H9 (cell line): ENCODE data around the gene DNMT3B. TPM values are rescaled to one million over a fixed set of nuclear protein-coding genes. Genes with fewer than 3 reads are reported as not detected.
A peak's percentile ranks its signal among the peaks of the same experiment; 100 is the strongest.

Source experiments
- DNase-seq: peaks from one replicate; pipeline ENCODE4 v3.0.0-alpha.2; 2017
- H2AFZ ChIP-seq: one replicate; pipeline ENCODE4 v1.6.1; 2013; ENCODE audit warnings: mild to moderate bottlenecking, low read length, control low read depth, moderate library complexity
- H2AK5ac ChIP-seq: 2 replicates; pipeline ENCODE4 v1.6.1; 2013; ENCODE audit warnings: low read length, control low read depth, mixed read lengths; ENCODE audit not compliant: insufficient read length
- H2BK120ac ChIP-seq: one replicate; pipeline ENCODE4 v1.6.1; 2013; ENCODE audit warnings: low read depth, mild to moderate bottlenecking, low read length, control low read depth, inconsistent platforms; ENCODE audit not compliant: poor library complexity, severe bottlenecking
- H2BK12ac ChIP-seq: 2 replicates; pipeline ENCODE4 v1.6.1; 2013; ENCODE audit warnings: low read length, control low read depth, mixed read lengths, low read depth; ENCODE audit not compliant: insufficient read length
- H2BK15ac ChIP-seq: 2 replicates; pipeline ENCODE4 v1.6.1; 2013; ENCODE audit warnings: low read depth, low read length, control low read depth
- H2BK20ac ChIP-seq: one replicate; pipeline ENCODE4 v1.6.1; 2013; ENCODE audit warnings: low read depth, mild to moderate bottlenecking, low read length, control low read depth, inconsistent platforms; ENCODE audit not compliant: poor library complexity, severe bottlenecking
- H2BK5ac ChIP-seq: 2 replicates; pipeline ENCODE4 v1.6.1; 2013; ENCODE audit warnings: low read length, control low read depth, mixed read lengths; ENCODE audit not compliant: insufficient read length
- H3K14ac ChIP-seq: 2 replicates; pipeline ENCODE4 v1.6.1; 2013; ENCODE audit warnings: low read length, control low read depth; ENCODE audit not compliant: insufficient read depth
- H3K18ac ChIP-seq: 2 replicates; pipeline ENCODE4 v1.6.1; 2013; ENCODE audit warnings: low read depth, mild to moderate bottlenecking, mixed read lengths, low read length, control low read depth; ENCODE audit not compliant: insufficient read length
- H3K23ac ChIP-seq: 2 replicates; pipeline ENCODE4 v1.6.1; 2013; ENCODE audit warnings: low read length, control low read depth, mixed read lengths, low read depth; ENCODE audit not compliant: insufficient read length
- H3K23me2 ChIP-seq: 2 replicates; pipeline ENCODE4 v1.6.1; 2013; ENCODE audit warnings: low read depth, mild to moderate bottlenecking, mixed read lengths, low read length, control low read depth; ENCODE audit not compliant: insufficient read length, poor library complexity, severe bottlenecking
- H3K27ac ChIP-seq: 2 replicates; pipeline ENCODE4 v1.5.1; 2013; ENCODE audit warnings: low read length, control low read depth, mixed read lengths, low read depth; ENCODE audit not compliant: insufficient read length
- H3K27me3 ChIP-seq: 2 replicates; pipeline ENCODE4 v1.6.1; 2013; ENCODE audit warnings: low read length, control low read depth, inconsistent platforms; ENCODE audit not compliant: insufficient read depth
- H3K4ac ChIP-seq: 2 replicates; pipeline ENCODE4 v1.6.1; 2013; ENCODE audit warnings: low read depth, mild to moderate bottlenecking, control low read depth, inconsistent platforms, low read length, moderate library complexity
- H3K4me1 ChIP-seq: 2 replicates; pipeline ENCODE4 v1.6.1; 2013; ENCODE audit warnings: low read length, control low read depth, inconsistent platforms; ENCODE audit not compliant: insufficient read depth
- H3K4me2 ChIP-seq: 2 replicates; pipeline ENCODE4 v1.6.1; 2013; ENCODE audit warnings: low read length, control low read depth, mixed read lengths; ENCODE audit not compliant: insufficient read length, insufficient read depth
- H3K56ac ChIP-seq: 2 replicates; pipeline ENCODE4 v1.6.1; 2013; ENCODE audit warnings: low read depth, mild to moderate bottlenecking, mixed read lengths, low read length, control low read depth; ENCODE audit not compliant: insufficient read length
- H3K79me1 ChIP-seq: 2 replicates; pipeline ENCODE4 v1.6.1; 2013; ENCODE audit warnings: low read depth, mild to moderate bottlenecking, moderate library complexity, low read length, control low read depth, inconsistent platforms; ENCODE audit not compliant: insufficient read depth, poor library complexity, severe bottlenecking
- H3K79me2 ChIP-seq: 2 replicates; pipeline ENCODE4 v1.6.1; 2013; ENCODE audit warnings: low read length, control low read depth, inconsistent platforms; ENCODE audit not compliant: insufficient read depth
- H3K9ac ChIP-seq: 2 replicates; pipeline ENCODE4 v1.6.1; 2013; ENCODE audit warnings: low read length, control low read depth, mixed read lengths; ENCODE audit not compliant: insufficient read length; ENCODE audit errors: extremely low read depth
- H3K9me3 ChIP-seq: one replicate; pipeline ENCODE4 v1.6.1; 2013; ENCODE audit warnings: low read depth, low read length, inconsistent platforms; ENCODE audit not compliant: control insufficient read depth
- H3T11ph ChIP-seq: one replicate; pipeline ENCODE4 v1.6.1; 2013; ENCODE audit warnings: mild to moderate bottlenecking, low read length, control low read depth, inconsistent platforms
- H4K20me1 ChIP-seq: one replicate; pipeline ENCODE4 v1.6.1; 2013; ENCODE audit not compliant: control insufficient read depth, insufficient read length, insufficient read depth
- H4K5ac ChIP-seq: 2 replicates; pipeline ENCODE4 v1.6.1; 2013; ENCODE audit warnings: low read depth, mild to moderate bottlenecking, mixed read lengths, low read length, control low read depth; ENCODE audit not compliant: insufficient read length
- H4K8ac ChIP-seq: replicated peaks from 2 replicates; pipeline ENCODE4 v1.6.1; 2013; ENCODE audit warnings: low read length, control low read depth, mixed read lengths, low read depth; ENCODE audit not compliant: insufficient read length
- H4K91ac ChIP-seq: 2 replicates; pipeline ENCODE4 v1.6.1; 2013; ENCODE audit warnings: low read depth, mild to moderate bottlenecking, moderate library complexity, mixed read lengths, low read length, control low read depth; ENCODE audit not compliant: insufficient read length
- H3K27ac Mint-ChIP-seq, 3 experiments: 2 replicates in 2 of 3; 3 replicates in 1 of 3; pipeline ENCODE4 v1.8.0; 2020 to 2021; ENCODE audit warnings: mixed read lengths in 3 of 3, mild to moderate bottlenecking in 1 of 3, moderate library complexity in 1 of 3
- H3K27me3 Mint-ChIP-seq: 2 replicates; pipeline ENCODE4 v1.8.0; 2021; ENCODE audit warnings: low read depth, mild to moderate bottlenecking, moderate library complexity, mixed read lengths
- H3K36me3 Mint-ChIP-seq, 3 experiments: 2 replicates in 2 of 3; 3 replicates in 1 of 3; pipeline ENCODE4 v1.8.0; 2020 to 2021; ENCODE audit warnings: low read depth in 3 of 3, mixed read lengths in 3 of 3; ENCODE audit not compliant: insufficient read depth in 1 of 3
- H3K4me1 Mint-ChIP-seq, 2 experiments: 2 replicates each; pipeline ENCODE4 v1.8.0; 2020; ENCODE audit warnings: mixed read lengths in 2 of 2
- H3K4me3 Mint-ChIP-seq, 2 experiments: 2 replicates in 1 of 2; 3 replicates in 1 of 2; pipeline ENCODE4 v1.8.0; 2020 to 2021; ENCODE audit warnings: mild to moderate bottlenecking in 2 of 2, mixed read lengths in 2 of 2, moderate library complexity in 1 of 2
- H3K9me3 Mint-ChIP-seq, 2 experiments: 2 replicates in 1 of 2; 3 replicates in 1 of 2; pipeline ENCODE4 v1.8.0; 2020; ENCODE audit warnings: mild to moderate bottlenecking in 2 of 2, mixed read lengths in 2 of 2, moderate library complexity in 1 of 2
- CTCF ChIP-seq: fragments of 200-600 bp; sonication (generic); conservative IDR thresholded peaks from 3 replicates; pipeline ENCODE4 v1.8.0; 2021; ENCODE audit warnings: antibody characterized with exemption, mild to moderate bottlenecking
- WGBS: extraction: QIAGEN DNeasy Blood & Tissue Kit; methylation state at CpG from one replicate; pipeline ENCODE4 v1.1.7; 2013; ENCODE audit warnings: missing lambda C conversion rate, low lambda C conversion rate, mixed read lengths; ENCODE audit not compliant: insufficient read length; ENCODE audit errors: extremely low coverage; 5-methylcytosine and 5-hydroxymethylcytosine counted together
- total RNA-seq: library from RNA; stranded (reverse); gene quantifications from 2 replicates; pipeline ENCODE4 v1.2.1, GENCODE V29; 2021

DNMT3B gene
- total RNA-seq, 1 experiment from 2014 or later: 980 TPM

GRCh38 chr20:32823078-32823477 is 60.9 kb downstream of the DNMT3B start:
- no peak for DNase-seq

More at GRCh38 chr20:32823078-32823477, 60.9 kb downstream of the DNMT3B start:
- H4K5ac ChIP-seq: no peak overlapping the region
- no peak overlapping the region for H3K14ac ChIP-seq
- H3K79me2 ChIP-seq: peaks cover 41% of the 10 kb centered on the region
- no peak overlapping the region for H2BK12ac ChIP-seq
- H3K27me3 Mint-ChIP-seq: peaks cover 3% of the 10 kb centered on the region; the same call in 1 of the 2 replicates
- H3K18ac ChIP-seq: no peak overlapping the region
- no peak overlapping the region for H3K9ac ChIP-seq
- H2BK120ac ChIP-seq: no peak overlapping the region
- no peaks in the 10 kb centered on the region for H3K27me3 ChIP-seq
- H3T11ph ChIP-seq: no peak overlapping the region
- no peaks in the 10 kb centered on the region for H3K9me3 ChIP-seq
- H3K4me3 Mint-ChIP-seq: no peak overlapping the region
- H3K4me1 ChIP-seq: peaks cover 2% of the 10 kb centered on the region; the same call in 1 of the 2 replicates
- H3K23ac ChIP-seq: no peak overlapping the region
- no peak overlapping the region for H2BK20ac ChIP-seq
- no peak overlapping the region for H4K8ac ChIP-seq
- H3K4ac ChIP-seq: no peak overlapping the region
- no peak overlapping the region for H3K4me2 ChIP-seq
- peaks cover 30 to 36% of the 10 kb centered on the region in 2 experiments for H3K4me1 Mint-ChIP-seq
- H4K20me1 ChIP-seq: no peaks in the 10 kb centered on the region
- H2BK15ac ChIP-seq: no peak overlapping the region
- H2AK5ac ChIP-seq: no peak overlapping the region
- H3K36me3 Mint-ChIP-seq: peaks cover 17 to 28% (median 21%) of the 10 kb centered on the region in 3 experiments; a peak in 6 of 7 replicates
- no peak overlapping the region for H3K27ac ChIP-seq
- peak overlapping the region; percentile 1 to 55 (median 42); a peak in 5 of 7 replicates for H3K27ac Mint-ChIP-seq
- peaks cover 5% of the 10 kb centered on the region for H3K23me2 ChIP-seq
- no peak overlapping the region for H2BK5ac ChIP-seq
- no peaks in the 10 kb centered on the region for H3K79me1 ChIP-seq
- peak; percentile 40; the same call in 2 of the 3 replicates for TF ChIP-seq CTCF
- no peak overlapping the region for H4K91ac ChIP-seq
- no peaks in the 10 kb centered on the region; a peak in 1 of 5 replicates for H3K9me3 Mint-ChIP-seq
- no peak overlapping the region for H3K56ac ChIP-seq
- H2AFZ ChIP-seq: no peak overlapping the region
- no CpG with 5 or more reads among the region's 3 CpGs for WGBS
